Measurements from ENCODE around the gene PFKFB2. TPM values are rescaled to one million over a fixed set of nuclear protein-coding genes. Genes with fewer than 3 reads are reported as not detected.

The PFKFB2 gene
- polyA plus RNA-seq, 1 donor (not counting 4 experiments of a cell fraction or from before 2014, with no cell fraction given), result 12.2 TPM

DNA sequence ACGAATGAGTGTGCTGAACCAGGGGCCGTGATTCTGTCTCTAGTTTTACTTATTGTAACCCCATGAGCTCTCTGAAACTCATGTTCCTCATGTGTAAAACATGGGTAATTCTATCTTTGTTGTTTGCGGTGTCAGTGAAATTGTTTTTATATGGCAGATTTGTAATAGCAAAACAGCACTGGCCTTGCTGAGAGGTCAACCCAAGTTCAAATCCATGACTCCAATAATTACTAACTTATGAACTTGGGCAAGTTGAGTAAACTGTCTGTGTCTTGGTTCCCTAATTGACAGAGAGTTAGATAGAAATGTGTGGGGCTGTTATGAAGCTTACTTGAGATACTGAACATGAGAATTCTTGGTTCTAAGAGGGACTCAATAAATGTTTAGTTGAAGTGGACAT lies 38.3 kb upstream of the PFKFB2 start:
- Histone ChIP-seq H2AFZ (ENCODE audit: control insufficient read depth, low read length) (no peak overlapping the region), H3K9me1 (ENCODE audit: control insufficient read depth, extremely low read depth, insufficient read depth, low read length) (no peaks in the 10 kb centered on the region), H3K36me3 (ENCODE audit: control insufficient read depth in 2 of 2, extremely low read depth in 1 of 2, insufficient read depth in 2 of 2, low read length in 2 of 2) (no peaks in the 10 kb centered on the region), H3K4me2 (ENCODE audit: control insufficient read depth, extremely low read depth, insufficient read depth, low read depth, low read length) (no peak overlapping the region), H3K4me3 (ENCODE audit: control insufficient read depth in 2 of 3, extremely low read depth in 1 of 3, insufficient read depth in 2 of 3, low read depth in 1 of 3, low read length in 3 of 3) (no peak overlapping the region), H3K27me3 (ENCODE audit: control insufficient read depth, extremely low read depth, insufficient read depth, low read length) (no peaks in the 10 kb centered on the region), H3K4me1 (ENCODE audit: control insufficient read depth, extremely low read depth, insufficient read depth, low read length) (peaks cover 30% of the 10 kb centered on the region), H3K9ac (ENCODE audit: control insufficient read depth, extremely low read depth, insufficient read depth, low read length) (no peak overlapping the region), H3K9me3 (ENCODE audit: control insufficient read depth, low read depth, low read length) (no peaks in the 10 kb centered on the region), H3K79me2 (ENCODE audit: control insufficient read depth, insufficient read depth, low read length) (no peaks in the 10 kb centered on the region), H4K20me1 (ENCODE audit: control insufficient read depth, extremely low read depth, insufficient read depth, low read length) (no peaks in the 10 kb centered on the region), H3K27ac (ENCODE audit: control insufficient read depth, insufficient read depth, low read length) (no peak overlapping the region)
- DNase-seq (ENCODE audit: low read depth, low spot score), result no peak
- dilution Hi-C loops (cut with MboI; ENCODE audit: extremely low pct_ligation_motif_present, low sequenced_read_pairs), result no loop called here
- no peak for TF ChIP-seq EZH2 (IDR thresholded peaks at IDR 0.05; ENCODE audit: low read length)
- TF ChIP-seq, protein P1, sequence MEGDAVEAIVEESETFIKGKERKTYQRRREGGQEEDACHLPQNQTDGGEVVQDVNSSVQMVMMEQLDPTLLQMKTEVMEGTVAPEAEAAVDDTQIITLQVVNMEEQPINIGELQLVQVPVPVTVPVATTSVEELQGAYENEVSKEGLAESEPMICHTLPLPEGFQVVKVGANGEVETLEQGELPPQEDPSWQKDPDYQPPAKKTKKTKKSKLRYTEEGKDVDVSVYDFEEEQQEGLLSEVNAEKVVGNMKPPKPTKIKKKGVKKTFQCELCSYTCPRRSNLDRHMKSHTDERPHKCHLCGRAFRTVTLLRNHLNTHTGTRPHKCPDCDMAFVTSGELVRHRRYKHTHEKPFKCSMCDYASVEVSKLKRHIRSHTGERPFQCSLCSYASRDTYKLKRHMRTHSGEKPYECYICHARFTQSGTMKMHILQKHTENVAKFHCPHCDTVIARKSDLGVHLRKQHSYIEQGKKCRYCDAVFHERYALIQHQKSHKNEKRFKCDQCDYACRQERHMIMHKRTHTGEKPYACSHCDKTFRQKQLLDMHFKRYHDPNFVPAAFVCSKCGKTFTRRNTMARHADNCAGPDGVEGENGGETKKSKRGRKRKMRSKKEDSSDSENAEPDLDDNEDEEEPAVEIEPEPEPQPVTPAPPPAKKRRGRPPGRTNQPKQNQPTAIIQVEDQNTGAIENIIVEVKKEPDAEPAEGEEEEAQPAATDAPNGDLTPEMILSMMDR (optimal IDR thresholded peaks at IDR 0.05 in 1 of 3, IDR thresholded peaks at IDR 0.05 in 1 of 3, conservative IDR thresholded peaks at IDR 0.05 in 1 of 3; ENCODE audit: extremely low read depth in 1 of 3, insufficient read depth in 2 of 3, low read length in 3 of 3), result no peak
- no peak for FAIRE-seq

DNA sequence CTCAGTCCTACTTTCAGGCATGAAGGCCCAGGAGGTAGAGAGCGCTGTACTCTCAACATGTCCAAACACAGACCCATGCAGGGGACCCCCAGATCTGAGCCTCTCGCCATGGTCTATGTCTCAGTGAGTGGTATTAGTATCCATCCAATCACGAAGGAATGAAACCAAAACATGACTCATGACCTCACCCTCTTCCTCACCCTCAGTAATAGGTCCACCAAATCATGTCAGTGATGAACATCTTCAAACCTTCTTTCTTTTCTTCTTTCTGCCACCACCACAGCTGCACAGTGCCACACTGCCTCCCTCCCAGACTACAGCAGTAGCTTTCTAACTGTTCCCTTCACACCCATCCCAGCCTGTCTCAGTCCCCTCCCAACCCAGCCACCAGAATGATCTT lies 37.3 kb upstream of the PFKFB2 start:
- H3K36me3 ChIP-seq (ENCODE audit: control insufficient read depth in 2 of 2, extremely low read depth in 1 of 2, insufficient read depth in 2 of 2, low read length in 2 of 2), result no peaks in the 10 kb centered on the region
- H3K4me2 ChIP-seq (ENCODE audit: control insufficient read depth, extremely low read depth, insufficient read depth, low read depth, low read length), result no peak overlapping the region
- H3K27me3 ChIP-seq (ENCODE audit: control insufficient read depth, extremely low read depth, insufficient read depth, low read length), result no peaks in the 10 kb centered on the region
- dilution Hi-C loops (cut with MboI; ENCODE audit: extremely low pct_ligation_motif_present, low sequenced_read_pairs), result no loop called here
- no peaks in the 10 kb centered on the region for H3K9me1 ChIP-seq (ENCODE audit: control insufficient read depth, extremely low read depth, insufficient read depth, low read length)
- no peak overlapping the region for H3K9ac ChIP-seq (ENCODE audit: control insufficient read depth, extremely low read depth, insufficient read depth, low read length)
- TF ChIP-seq EZH2 (IDR thresholded peaks at IDR 0.05; ENCODE audit: low read length), result no peak
- TF ChIP-seq, protein P1 (optimal IDR thresholded peaks at IDR 0.05 in 1 of 3, IDR thresholded peaks at IDR 0.05 in 1 of 3, conservative IDR thresholded peaks at IDR 0.05 in 1 of 3; ENCODE audit: extremely low read depth in 1 of 3, insufficient read depth in 2 of 3, low read length in 3 of 3), result no peak
- peaks cover 40% of the 10 kb centered on the region for H3K4me1 ChIP-seq (ENCODE audit: control insufficient read depth, extremely low read depth, insufficient read depth, low read length)
- no peak overlapping the region for H3K4me3 ChIP-seq (ENCODE audit: control insufficient read depth in 2 of 3, extremely low read depth in 1 of 3, insufficient read depth in 2 of 3, low read depth in 1 of 3, low read length in 3 of 3)
- H3K9me3 ChIP-seq (ENCODE audit: control insufficient read depth, low read depth, low read length), result no peaks in the 10 kb centered on the region
- H3K79me2 ChIP-seq (ENCODE audit: control insufficient read depth, insufficient read depth, low read length), result no peaks in the 10 kb centered on the region
- H3K27ac ChIP-seq (ENCODE audit: control insufficient read depth, insufficient read depth, low read length), result no peak overlapping the region
- H4K20me1 ChIP-seq (ENCODE audit: control insufficient read depth, extremely low read depth, insufficient read depth, low read length), result no peaks in the 10 kb centered on the region
- H2AFZ ChIP-seq (ENCODE audit: control insufficient read depth, low read length), result no peak overlapping the region
- DNase-seq (ENCODE audit: low read depth, low spot score) (no peak), FAIRE-seq (no peak)
